H1 (cell line): ENCODE measurements around the gene PPP1R3C. TPM values are rescaled to one million over a fixed set of nuclear protein-coding genes. Genes with fewer than 3 reads are reported as not detected.

Experiments
- CHD2 ChIP-seq: IDR thresholded peaks from 2 replicates; pipeline ENCODE4 v1.6.1; 2012; ENCODE audit warnings: low read length, improper control_type of control experiment
- SIX5 ChIP-seq: IDR thresholded peaks from 2 replicates; pipeline ENCODE4 v1.6.1; 2011; ENCODE audit warnings: mild to moderate bottlenecking, low read depth, low read length
- polyA plus RNA-seq, 7 experiments: library from polyadenylated mRNA; depleted of rRNA in 3 of 7; stranded (reverse) in 5 of 7; unstranded in 2 of 7; fragments of >200 nt in 5 of 7; fragments of 200-250 nt in 2 of 7; gene quantifications; 1 replicate in 5 of 7; 2 replicates in 1 of 7; 4 replicates in 1 of 7; pipeline versions ENCODE4 v1.2.1 to v1.2.3, GENCODE V29; 2011 to 2013; ENCODE audit warnings: missing spikeins in 2 of 7, mixed read lengths in 2 of 7
- total RNA-seq: library from RNA; stranded (reverse); fragmentation: NEBNext Ultra II Directional; extraction: Animal tissue kit (Norgen Biotek cat#: 25700); gene quantifications from 2 replicates; pipeline ENCODE4 v1.2.1, GENCODE V29; 2021
- TF ChIP-seq, protein P1 (sequence below): IDR thresholded peaks from 2 replicates; pipeline ENCODE4 v1.6.1; 2012; ENCODE audit warnings: low read length, inconsistent platforms

The PPP1R3C gene
- total and polyA plus RNA-seq, 2 of the 8 experiments (the other 6 are each of a cell fraction or from before 2014, with no cell fraction given) = 1.3 TPM

DNA sequence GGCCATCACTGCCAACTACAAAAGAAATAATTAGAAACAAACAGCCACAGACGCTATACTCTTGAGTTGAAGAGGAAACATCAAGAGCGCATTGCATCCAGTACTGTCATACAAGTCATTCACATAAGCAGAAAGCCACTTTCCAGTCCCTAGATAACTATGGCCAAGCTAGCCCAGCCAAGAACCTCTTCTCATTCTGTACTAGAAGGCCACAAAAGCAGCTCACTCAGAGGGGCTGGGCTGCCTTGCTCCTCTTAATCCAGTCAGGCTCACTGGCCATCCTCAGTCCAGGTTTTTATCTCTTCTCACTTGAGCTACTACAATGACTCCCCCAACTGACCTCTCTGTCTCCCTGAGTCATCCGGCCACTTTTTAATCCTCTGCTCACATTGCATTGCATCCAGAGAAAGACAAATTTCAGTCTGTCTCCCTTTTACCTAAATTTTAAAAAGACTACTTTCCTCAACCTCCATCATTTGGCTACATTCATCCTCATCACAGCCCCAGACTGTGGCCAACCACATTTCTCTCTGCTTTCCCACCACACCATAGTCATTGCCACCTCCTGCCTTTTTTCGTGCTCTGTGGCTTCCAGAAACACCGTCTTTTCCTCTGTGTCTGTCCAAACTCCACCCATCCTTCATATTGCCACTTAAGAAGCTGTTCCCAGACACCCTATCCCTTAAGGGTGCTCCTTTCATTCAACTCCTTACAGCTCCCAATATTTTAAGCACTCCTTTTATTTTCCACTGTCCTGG is 25.0 kb downstream of the PPP1R3C start (continued):
- TF ChIP-seq, protein P1, sequence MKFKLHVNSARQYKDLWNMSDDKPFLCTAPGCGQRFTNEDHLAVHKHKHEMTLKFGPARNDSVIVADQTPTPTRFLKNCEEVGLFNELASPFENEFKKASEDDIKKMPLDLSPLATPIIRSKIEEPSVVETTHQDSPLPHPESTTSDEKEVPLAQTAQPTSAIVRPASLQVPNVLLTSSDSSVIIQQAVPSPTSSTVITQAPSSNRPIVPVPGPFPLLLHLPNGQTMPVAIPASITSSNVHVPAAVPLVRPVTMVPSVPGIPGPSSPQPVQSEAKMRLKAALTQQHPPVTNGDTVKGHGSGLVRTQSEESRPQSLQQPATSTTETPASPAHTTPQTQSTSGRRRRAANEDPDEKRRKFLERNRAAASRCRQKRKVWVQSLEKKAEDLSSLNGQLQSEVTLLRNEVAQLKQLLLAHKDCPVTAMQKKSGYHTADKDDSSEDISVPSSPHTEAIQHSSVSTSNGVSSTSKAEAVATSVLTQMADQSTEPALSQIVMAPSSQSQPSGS = no peak
- TF ChIP-seq SIX5 (no peak), CHD2 (no peak)
- TF ChIP-seq, all 59 proteins: peak for 0
